ENCODE results near the gene ZDHHC21. TPM values are rescaled to one million over a fixed set of nuclear protein-coding genes. Genes with fewer than 3 reads are reported as not detected.

The ZDHHC21 gene
- total RNA-seq, 1 experiment from 2014 or later: 6.8 TPM

GRCh38 chr9:14563902-14564624 lies 129.2 kb downstream of the ZDHHC21 start:
- H3K27ac Mint-ChIP-seq (ENCODE audit: unreplicated experiment): no peak overlapping the region
- H3K36me3 Mint-ChIP-seq (ENCODE audit: insufficient read depth, unreplicated experiment): no peaks in the 10 kb centered on the region
- CTCF ChIA-PET: no interaction called here
- TF ChIP-seq, protein P1, sequence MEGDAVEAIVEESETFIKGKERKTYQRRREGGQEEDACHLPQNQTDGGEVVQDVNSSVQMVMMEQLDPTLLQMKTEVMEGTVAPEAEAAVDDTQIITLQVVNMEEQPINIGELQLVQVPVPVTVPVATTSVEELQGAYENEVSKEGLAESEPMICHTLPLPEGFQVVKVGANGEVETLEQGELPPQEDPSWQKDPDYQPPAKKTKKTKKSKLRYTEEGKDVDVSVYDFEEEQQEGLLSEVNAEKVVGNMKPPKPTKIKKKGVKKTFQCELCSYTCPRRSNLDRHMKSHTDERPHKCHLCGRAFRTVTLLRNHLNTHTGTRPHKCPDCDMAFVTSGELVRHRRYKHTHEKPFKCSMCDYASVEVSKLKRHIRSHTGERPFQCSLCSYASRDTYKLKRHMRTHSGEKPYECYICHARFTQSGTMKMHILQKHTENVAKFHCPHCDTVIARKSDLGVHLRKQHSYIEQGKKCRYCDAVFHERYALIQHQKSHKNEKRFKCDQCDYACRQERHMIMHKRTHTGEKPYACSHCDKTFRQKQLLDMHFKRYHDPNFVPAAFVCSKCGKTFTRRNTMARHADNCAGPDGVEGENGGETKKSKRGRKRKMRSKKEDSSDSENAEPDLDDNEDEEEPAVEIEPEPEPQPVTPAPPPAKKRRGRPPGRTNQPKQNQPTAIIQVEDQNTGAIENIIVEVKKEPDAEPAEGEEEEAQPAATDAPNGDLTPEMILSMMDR (IDR thresholded peaks at IDR 0.05; ENCODE audit: insufficient read depth in 1 of 2, low read depth in 1 of 2, low read length in 1 of 2, severe bottlenecking in 1 of 2, unreplicated experiment in 1 of 2): no peak
- H3K9me3 Mint-ChIP-seq (ENCODE audit: unreplicated experiment): no peaks in the 10 kb centered on the region
- Histone ChIP-seq H3K4me1 (no peaks in the 10 kb centered on the region), H3K27me3 (replicated peaks; ENCODE audit: control insufficient read depth, insufficient read depth, low read length) (no peaks in the 10 kb centered on the region; the same call in 1 of the 2 replicates), H3K36me3 (ENCODE audit: control insufficient read depth, insufficient read depth, low read length) (no peaks in the 10 kb centered on the region), H3K9me3 (no peaks in the 10 kb centered on the region), H3K4me3 (ENCODE audit: low read depth, low read length) (no peak overlapping the region)
- no peaks in the 10 kb centered on the region for H3K4me1 Mint-ChIP-seq (ENCODE audit: low read depth, unreplicated experiment)
- POLR2A ChIA-PET: no interaction called here
- no peak for DNase-seq
- intact Hi-C loops (cut with micrococcal nuclease; ENCODE audit: unreplicated experiment): no loop called here
- peaks cover 2% of the 10 kb centered on the region for H3K27me3 Mint-ChIP-seq (ENCODE audit: insufficient read depth, unreplicated experiment)
- BruUV-seq (replicated peaks): no TSS peak
- H3K4me3 Mint-ChIP-seq (ENCODE audit: unreplicated experiment): no peak overlapping the region

GRCh38 chr9:14561929-14562405 lies 131.3 kb downstream of the ZDHHC21 start:
- Mint-ChIP-seq H3K4me3 (ENCODE audit: unreplicated experiment) (no peak overlapping the region), H3K36me3 (ENCODE audit: insufficient read depth, unreplicated experiment) (no peaks in the 10 kb centered on the region), H3K27ac (ENCODE audit: unreplicated experiment) (no peak overlapping the region), H3K27me3 (ENCODE audit: insufficient read depth, unreplicated experiment) (no peaks in the 10 kb centered on the region), H3K9me3 (ENCODE audit: unreplicated experiment) (no peaks in the 10 kb centered on the region), H3K4me1 (ENCODE audit: low read depth, unreplicated experiment) (no peaks in the 10 kb centered on the region)
- POLR2A ChIA-PET: no interaction called here
- Histone ChIP-seq H3K4me3 (ENCODE audit: low read depth, low read length) (no peak overlapping the region), H3K36me3 (ENCODE audit: control insufficient read depth, insufficient read depth, low read length) (no peaks in the 10 kb centered on the region), H3K27me3 (replicated peaks; ENCODE audit: control insufficient read depth, insufficient read depth, low read length) (no peaks in the 10 kb centered on the region; the same call in 1 of the 2 replicates), H3K4me1 (no peaks in the 10 kb centered on the region), H3K9me3 (no peaks in the 10 kb centered on the region)
- no peak for DNase-seq
- intact Hi-C loops (cut with micrococcal nuclease; ENCODE audit: unreplicated experiment): no loop called here
- BruUV-seq (replicated peaks): no TSS peak
- CTCF ChIA-PET: no interaction called here
- TF ChIP-seq, protein P1 (IDR thresholded peaks at IDR 0.05; ENCODE audit: insufficient read depth in 1 of 2, low read depth in 1 of 2, low read length in 1 of 2, severe bottlenecking in 1 of 2, unreplicated experiment in 1 of 2): no peak

Other genes starting within 250 kb of the ZDHHC21 start
- gene CER1, start 29.3 kb upstream of the ZDHHC21 start, total RNA-seq (2022): not detected in 2 replicates
- gene FREM1, start 217.0 kb upstream of the ZDHHC21 start, total RNA-seq (2022): 0.50 and 0.67 TPM in 2 replicates